CD14-positive monocyte (primary cell): ENCODE measurements around the gene C1S. TPM values are rescaled to one million over a fixed set of nuclear protein-coding genes. Genes with fewer than 3 reads are reported as not detected.

Experiments used
- DNase-seq, 3 donors: peaks; one replicate each; pipeline ENCODE4 v3.0.0-alpha.2; 2011 to 2022
- H2AFZ ChIP-seq: 2 replicates; pipeline ENCODE4 v1.6.0; 2012; ENCODE audit warnings: mild to moderate bottlenecking, low read depth, low read length, inconsistent platforms; ENCODE audit not compliant: insufficient read depth, poor library complexity, severe bottlenecking
- H3K27ac ChIP-seq, 2 donors: 1 replicate in 1 of 2; 2 replicates in 1 of 2; pipeline ENCODE4 v1.5.1; 2012 to 2013; ENCODE audit warnings: low read length in 2 of 2, control low read depth in 1 of 2, inconsistent platforms in 1 of 2, low read depth in 1 of 2, mild to moderate bottlenecking in 1 of 2
- H3K27me3 ChIP-seq, 2 donors: one replicate each; pipeline versions ENCODE4 v1.6.0 to v1.6.1; 2011 to 2013; ENCODE audit warnings: low read length in 2 of 2; ENCODE audit not compliant: control insufficient read depth in 2 of 2, insufficient read depth in 2 of 2
- H3K36me3 ChIP-seq, 2 donors: replicated peaks in 1 of 2; 1 replicate in 1 of 2; 2 replicates in 1 of 2; pipeline versions ENCODE4 v1.5.1 to v1.6.1; 2012 to 2013; ENCODE audit warnings: low read length in 2 of 2, control low read depth in 1 of 2, inconsistent platforms in 1 of 2, mild to moderate bottlenecking in 1 of 2; ENCODE audit not compliant: insufficient read depth in 2 of 2, control insufficient read depth in 1 of 2
- H3K4me1 ChIP-seq, 2 donors: 1 replicate in 1 of 2; 2 replicates in 1 of 2; pipeline versions ENCODE4 v1.5.1 to v1.6.1; 2012 to 2013; ENCODE audit warnings: low read length in 2 of 2, control low read depth in 1 of 2, inconsistent platforms in 1 of 2, mild to moderate bottlenecking in 1 of 2, moderate library complexity in 1 of 2; ENCODE audit not compliant: insufficient read depth in 2 of 2, control insufficient read depth in 1 of 2
- H3K4me2 ChIP-seq: replicated peaks from 2 replicates; pipeline ENCODE3; 2012; ENCODE audit warnings: low read length, moderate library complexity, mild to moderate bottlenecking; ENCODE audit not compliant: poor library complexity, severe bottlenecking; ENCODE audit errors: extremely low read depth
- H3K4me3 ChIP-seq, 3 experiments: fragments of 200-600 bp in 1 of 3; sonication (generic) in 1 of 3; replicated peaks in 1 of 3; 1 replicate in 2 of 3; 2 replicates in 1 of 3; pipeline ENCODE4 v1.5.1; 2011 to 2013; ENCODE audit warnings: low read length in 3 of 3, mild to moderate bottlenecking in 3 of 3, control low read depth in 2 of 3, low read depth in 2 of 3, inconsistent platforms in 1 of 3, moderate library complexity in 1 of 3
- H3K79me2 ChIP-seq: 2 replicates; pipeline ENCODE4 v1.6.0; 2012; ENCODE audit warnings: mild to moderate bottlenecking, control low read depth, inconsistent platforms, low read length, moderate library complexity; ENCODE audit not compliant: insufficient read depth
- H3K9ac ChIP-seq: 2 replicates; pipeline ENCODE4 v1.6.0; 2017; ENCODE audit warnings: low read length, mild to moderate bottlenecking; ENCODE audit not compliant: insufficient read depth, poor library complexity, severe bottlenecking
- H3K9me3 ChIP-seq, 2 donors: replicated peaks in 1 of 2; 1 replicate in 1 of 2; 2 replicates in 1 of 2; pipeline versions ENCODE4 v1.5.1 to v1.6.1; 2012 to 2013; ENCODE audit warnings: low read length in 2 of 2, control low read depth in 1 of 2; ENCODE audit not compliant: control insufficient read depth in 1 of 2, insufficient read depth in 1 of 2
- H4K20me1 ChIP-seq: 2 replicates; pipeline ENCODE4 v1.6.0; 2012; ENCODE audit warnings: mild to moderate bottlenecking, low read length, control low read depth, moderate library complexity; ENCODE audit not compliant: insufficient read depth
- H3K27ac Mint-ChIP-seq, 7 donors: one replicate each; pipeline ENCODE4 v1.8.0; 2020; ENCODE audit warnings: mild to moderate bottlenecking in 7 of 7, mixed read lengths in 7 of 7, moderate library complexity in 6 of 7, inconsistent platforms in 2 of 7
- H3K27me3 Mint-ChIP-seq, 3 donors: one replicate each; pipeline ENCODE4 v1.8.0; 2021 to 2022; ENCODE audit warnings: low read depth in 3 of 3, mild to moderate bottlenecking in 3 of 3, mixed read lengths in 3 of 3, moderate library complexity in 3 of 3, inconsistent platforms in 1 of 3
- H3K36me3 Mint-ChIP-seq, 2 donors: one replicate each; pipeline ENCODE4 v1.8.0; 2020; ENCODE audit warnings: mixed read lengths in 2 of 2, inconsistent platforms in 1 of 2, mild to moderate bottlenecking in 1 of 2
- H3K4me1 Mint-ChIP-seq: one replicate; pipeline ENCODE4 v1.8.0; 2020; ENCODE audit warnings: mild to moderate bottlenecking, mixed read lengths
- H3K4me3 Mint-ChIP-seq, 2 donors: one replicate each; pipeline ENCODE4 v1.8.0; 2020; ENCODE audit warnings: mild to moderate bottlenecking in 2 of 2, mixed read lengths in 2 of 2, moderate library complexity in 1 of 2
- H3K9me3 Mint-ChIP-seq, 7 donors: one replicate each; pipeline ENCODE4 v1.8.0; 2020 to 2022; ENCODE audit warnings: mixed read lengths in 7 of 7, mild to moderate bottlenecking in 6 of 7, moderate library complexity in 6 of 7, inconsistent platforms in 2 of 7
- CTCF ChIP-seq: fragments of 200-600 bp; IDR thresholded peaks from one replicate; pipeline ENCODE4 v1.8.0; 2022; ENCODE audit warnings: antibody characterized with exemption, mild to moderate bottlenecking
- WGBS: methylation state at CpG from one replicate; pipeline ENCODE4 v1.1.5; 2013; ENCODE audit warnings: missing lambda C conversion rate; ENCODE audit not compliant: insufficient coverage; 5-methylcytosine and 5-hydroxymethylcytosine counted together
- intact Hi-C, 2 donors: fragments of 100-400 bp; cut with micrococcal nuclease; formaldehyde crosslinking; loops; one replicate each; pipeline versions ENCODE4 v1.15.0 to v1.15.1; 2023
- polyA plus RNA-seq, 3 donors: library from polyadenylated mRNA; depleted of rRNA in 1 of 3; unstranded in 2 of 3; stranded (reverse) in 1 of 3; fragments of 300-500 nt in 2 of 3; fragments of >200 nt in 1 of 3; fragmentation: Illumina TruSeq in 2 of 3; gene quantifications; 1 replicate in 2 of 3; 2 replicates in 1 of 3; pipeline ENCODE4 v1.2.3, GENCODE V29; 2012 to 2021

The C1S gene
- polyA plus RNA-seq, 3 donors, result 1.00 TPM; not detected in 2

- Histone ChIP-seq H3K4me2 (no peak overlapping the region), H3K9me3 (no peaks in the 10 kb centered on the region)
Observed at GRCh38 chr12:7023114-7023513, 37.4 kb upstream of the C1S start.

GRCh38 chr12:7026854-7027253, 33.7 kb upstream of the C1S start:
- no peak overlapping the region for H3K4me3 ChIP-seq
- peaks cover 0 to 3% (median 0%) of the 10 kb centered on the region in 7 donors for H3K9me3 Mint-ChIP-seq
- no peak overlapping the region for H3K27ac Mint-ChIP-seq
- no peaks in the 10 kb centered on the region for H3K27me3 ChIP-seq
- no peak overlapping the region for H3K4me2 ChIP-seq
- intact Hi-C loops, result loop anchor here (10.0 kb wide), 2 partner anchors 68 to 88 kb away; partner anchors contain the start of gene C1R (in 1 of the 2)
- no peak overlapping the region for H2AFZ ChIP-seq
- H3K9me3 ChIP-seq, result no peaks in the 10 kb centered on the region
- no CpG with 5 or more reads among the region's 1 CpG for WGBS
- H3K27ac ChIP-seq, result no peak overlapping the region
- no peak overlapping the region for H3K9ac ChIP-seq
- peaks cover 0 to 4% (median 3%) of the 10 kb centered on the region in 3 donors for H3K27me3 Mint-ChIP-seq
- peaks cover 8% of the 10 kb centered on the region for H3K4me1 Mint-ChIP-seq
- no peaks in the 10 kb centered on the region for H3K36me3 ChIP-seq
- DNase-seq, result no peak
- no peaks in the 10 kb centered on the region for H4K20me1 ChIP-seq
- TF ChIP-seq CTCF, result no peak
- H3K36me3 Mint-ChIP-seq, result no peaks in the 10 kb centered on the region
- H3K4me1 ChIP-seq, result peaks cover 0 to 4% of the 10 kb centered on the region in 2 donors
- no peak overlapping the region for H3K4me3 Mint-ChIP-seq
- no peaks in the 10 kb centered on the region for H3K79me2 ChIP-seq

More at GRCh38 chr12:7023114-7023513, 37.4 kb upstream of the C1S start:
- peaks cover 14% of the 10 kb centered on the region for H3K4me1 Mint-ChIP-seq
- intact Hi-C loops, result loop anchor here (10.0 kb wide), 2 partner anchors 72 to 92 kb away; partner anchors contain the start of gene C1R (in 1 of the 2)
- H3K27ac Mint-ChIP-seq, result no peak overlapping the region
- Histone ChIP-seq H3K4me1 (peaks cover 3 to 16% of the 10 kb centered on the region in 2 donors), H3K9ac (no peak overlapping the region), H2AFZ (no peak overlapping the region), H3K36me3 (no peaks in the 10 kb centered on the region), H4K20me1 (no peaks in the 10 kb centered on the region), H3K4me3 (no peak overlapping the region), H3K27me3 (no peaks in the 10 kb centered on the region), H3K79me2 (peaks cover 5% of the 10 kb centered on the region), H3K27ac (no peak overlapping the region)
- H3K9me3 Mint-ChIP-seq, result peaks cover 0 to 2% (median 0%) of the 10 kb centered on the region in 7 donors
- no peak for TF ChIP-seq CTCF
- H3K4me3 Mint-ChIP-seq, result no peak overlapping the region
- no peak for DNase-seq
- peaks cover 0 to 4% (median 2%) of the 10 kb centered on the region in 3 donors for H3K27me3 Mint-ChIP-seq
- no CpG with 5 or more reads among the region's 3 CpGs for WGBS
- H3K36me3 Mint-ChIP-seq, result no peaks in the 10 kb centered on the region
